H1 (cell line): Measurements from ENCODE around the gene RPL28. TPM values are rescaled to one million over a fixed set of nuclear protein-coding genes. Genes with fewer than 3 reads are reported as not detected.

Source experiments
- CEBPB ChIP-seq: IDR thresholded peaks from 2 replicates; pipeline ENCODE4 v1.6.1; 2012; ENCODE audit warnings: low read depth, low read length
- JUND ChIP-seq: IDR thresholded peaks from 2 replicates; pipeline ENCODE4 v1.6.1; 2011; ENCODE audit warnings: mild to moderate bottlenecking, improper control_type of control experiment, low read length
- MAFK ChIP-seq: IDR thresholded peaks from 2 replicates; pipeline ENCODE4 v1.6.1; 2012; ENCODE audit warnings: low read depth, mild to moderate bottlenecking, improper control_type of control experiment, low read length
- POLR2A ChIP-seq, 2 experiments: IDR thresholded peaks; 1 replicate in 1 of 2; 2 replicates in 1 of 2; pipeline ENCODE4 v1.6.1; 2011; ENCODE audit warnings: low read depth in 2 of 2, low read length in 2 of 2, mild to moderate bottlenecking in 2 of 2; ENCODE audit errors: control extremely low read depth in 1 of 2
- TAF1 ChIP-seq: IDR thresholded peaks from 2 replicates; pipeline ENCODE4 v1.6.1; 2011; ENCODE audit warnings: mild to moderate bottlenecking, low read depth, low read length
- TEAD4 ChIP-seq: IDR thresholded peaks from 2 replicates; pipeline ENCODE4 v1.6.1; 2012; ENCODE audit warnings: low read depth, low read length, inconsistent platforms, mixed read lengths
- YY1 ChIP-seq: IDR thresholded peaks from 2 replicates; pipeline ENCODE4 v1.6.1; 2011; ENCODE audit warnings: low read depth, mild to moderate bottlenecking, low read length
- ZNF274 ChIP-seq: IDR thresholded peaks from 2 replicates; pipeline ENCODE4 v1.7.0; 2012; ENCODE audit warnings: low read length, borderline replicate concordance; ENCODE audit errors: extremely low read depth
- polyA plus RNA-seq, 7 experiments: library from polyadenylated mRNA; depleted of rRNA in 3 of 7; stranded (reverse) in 5 of 7; unstranded in 2 of 7; fragments of >200 nt in 5 of 7; fragments of 200-250 nt in 2 of 7; gene quantifications; 1 replicate in 5 of 7; 2 replicates in 1 of 7; 4 replicates in 1 of 7; pipeline versions ENCODE4 v1.2.1 to v1.2.3, GENCODE V29; 2011 to 2013; ENCODE audit warnings: missing spikeins in 2 of 7, mixed read lengths in 2 of 7
- total RNA-seq: library from RNA; stranded (reverse); fragmentation: NEBNext Ultra II Directional; extraction: Animal tissue kit (Norgen Biotek cat#: 25700); gene quantifications from 2 replicates; pipeline ENCODE4 v1.2.1, GENCODE V29; 2021
- TF ChIP-seq, protein P1 (sequence below): fragments of 300-600 bp; sonication (generic); IDR thresholded peaks from 2 replicates; pipeline ENCODE4 v1.7.1; 2012; ENCODE audit warnings: low read length, moderate library complexity, mild to moderate bottlenecking, inconsistent platforms; ENCODE audit not compliant: insufficient replicate concordance
- TF ChIP-seq, protein P2 (sequence below): IDR thresholded peaks from 2 replicates; pipeline ENCODE4 v1.6.1; 2011; ENCODE audit warnings: low read depth, mild to moderate bottlenecking, low read length; ENCODE audit not compliant: insufficient read depth

RPL28 gene
- total and polyA plus RNA-seq, 2 of the 8 experiments (the other 6 are each of a cell fraction or from before 2014, with no cell fraction given), result 2,123 to 8,402 TPM

DNA sequence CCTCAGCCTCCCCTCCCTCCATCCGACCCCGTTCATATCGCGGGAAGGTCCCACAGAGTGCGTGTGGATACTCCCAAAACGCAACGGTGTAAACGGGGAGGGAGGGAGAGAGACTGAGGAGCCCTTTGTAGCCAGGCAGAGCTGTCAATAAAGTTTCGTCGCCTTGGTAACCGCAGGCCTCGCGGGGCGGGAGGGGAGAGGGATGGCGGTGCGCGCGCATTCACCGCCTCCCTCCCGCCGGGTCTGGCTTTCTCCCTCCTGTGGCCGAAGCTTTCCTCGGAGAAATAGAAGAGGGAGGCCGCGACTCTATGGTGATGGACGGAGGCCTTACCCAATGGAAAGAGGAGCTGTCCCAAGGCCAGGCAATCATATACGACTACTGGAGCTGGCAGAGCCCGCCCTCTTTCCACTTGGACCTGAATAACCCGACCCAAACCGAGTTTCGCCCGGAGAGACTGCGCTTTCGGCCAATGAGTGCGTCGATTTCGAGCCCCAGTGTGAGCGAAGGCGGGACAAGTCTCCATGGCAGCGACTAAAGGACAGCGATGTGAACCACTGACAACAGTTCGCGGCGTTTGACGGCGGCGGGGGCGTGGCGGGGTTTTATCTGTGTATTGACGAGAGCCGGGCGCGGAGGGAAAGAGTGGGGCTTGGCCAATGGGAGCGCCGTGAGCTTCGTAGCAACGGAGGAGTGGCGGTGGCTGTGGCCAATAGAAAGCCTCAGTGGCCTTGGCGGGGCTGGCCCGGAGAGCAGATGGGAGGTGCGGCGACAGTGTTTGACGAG is 46.4 kb upstream of the RPL28 start, which contains the start of gene KMT5C (continued):
- TF ChIP-seq, protein P1, sequence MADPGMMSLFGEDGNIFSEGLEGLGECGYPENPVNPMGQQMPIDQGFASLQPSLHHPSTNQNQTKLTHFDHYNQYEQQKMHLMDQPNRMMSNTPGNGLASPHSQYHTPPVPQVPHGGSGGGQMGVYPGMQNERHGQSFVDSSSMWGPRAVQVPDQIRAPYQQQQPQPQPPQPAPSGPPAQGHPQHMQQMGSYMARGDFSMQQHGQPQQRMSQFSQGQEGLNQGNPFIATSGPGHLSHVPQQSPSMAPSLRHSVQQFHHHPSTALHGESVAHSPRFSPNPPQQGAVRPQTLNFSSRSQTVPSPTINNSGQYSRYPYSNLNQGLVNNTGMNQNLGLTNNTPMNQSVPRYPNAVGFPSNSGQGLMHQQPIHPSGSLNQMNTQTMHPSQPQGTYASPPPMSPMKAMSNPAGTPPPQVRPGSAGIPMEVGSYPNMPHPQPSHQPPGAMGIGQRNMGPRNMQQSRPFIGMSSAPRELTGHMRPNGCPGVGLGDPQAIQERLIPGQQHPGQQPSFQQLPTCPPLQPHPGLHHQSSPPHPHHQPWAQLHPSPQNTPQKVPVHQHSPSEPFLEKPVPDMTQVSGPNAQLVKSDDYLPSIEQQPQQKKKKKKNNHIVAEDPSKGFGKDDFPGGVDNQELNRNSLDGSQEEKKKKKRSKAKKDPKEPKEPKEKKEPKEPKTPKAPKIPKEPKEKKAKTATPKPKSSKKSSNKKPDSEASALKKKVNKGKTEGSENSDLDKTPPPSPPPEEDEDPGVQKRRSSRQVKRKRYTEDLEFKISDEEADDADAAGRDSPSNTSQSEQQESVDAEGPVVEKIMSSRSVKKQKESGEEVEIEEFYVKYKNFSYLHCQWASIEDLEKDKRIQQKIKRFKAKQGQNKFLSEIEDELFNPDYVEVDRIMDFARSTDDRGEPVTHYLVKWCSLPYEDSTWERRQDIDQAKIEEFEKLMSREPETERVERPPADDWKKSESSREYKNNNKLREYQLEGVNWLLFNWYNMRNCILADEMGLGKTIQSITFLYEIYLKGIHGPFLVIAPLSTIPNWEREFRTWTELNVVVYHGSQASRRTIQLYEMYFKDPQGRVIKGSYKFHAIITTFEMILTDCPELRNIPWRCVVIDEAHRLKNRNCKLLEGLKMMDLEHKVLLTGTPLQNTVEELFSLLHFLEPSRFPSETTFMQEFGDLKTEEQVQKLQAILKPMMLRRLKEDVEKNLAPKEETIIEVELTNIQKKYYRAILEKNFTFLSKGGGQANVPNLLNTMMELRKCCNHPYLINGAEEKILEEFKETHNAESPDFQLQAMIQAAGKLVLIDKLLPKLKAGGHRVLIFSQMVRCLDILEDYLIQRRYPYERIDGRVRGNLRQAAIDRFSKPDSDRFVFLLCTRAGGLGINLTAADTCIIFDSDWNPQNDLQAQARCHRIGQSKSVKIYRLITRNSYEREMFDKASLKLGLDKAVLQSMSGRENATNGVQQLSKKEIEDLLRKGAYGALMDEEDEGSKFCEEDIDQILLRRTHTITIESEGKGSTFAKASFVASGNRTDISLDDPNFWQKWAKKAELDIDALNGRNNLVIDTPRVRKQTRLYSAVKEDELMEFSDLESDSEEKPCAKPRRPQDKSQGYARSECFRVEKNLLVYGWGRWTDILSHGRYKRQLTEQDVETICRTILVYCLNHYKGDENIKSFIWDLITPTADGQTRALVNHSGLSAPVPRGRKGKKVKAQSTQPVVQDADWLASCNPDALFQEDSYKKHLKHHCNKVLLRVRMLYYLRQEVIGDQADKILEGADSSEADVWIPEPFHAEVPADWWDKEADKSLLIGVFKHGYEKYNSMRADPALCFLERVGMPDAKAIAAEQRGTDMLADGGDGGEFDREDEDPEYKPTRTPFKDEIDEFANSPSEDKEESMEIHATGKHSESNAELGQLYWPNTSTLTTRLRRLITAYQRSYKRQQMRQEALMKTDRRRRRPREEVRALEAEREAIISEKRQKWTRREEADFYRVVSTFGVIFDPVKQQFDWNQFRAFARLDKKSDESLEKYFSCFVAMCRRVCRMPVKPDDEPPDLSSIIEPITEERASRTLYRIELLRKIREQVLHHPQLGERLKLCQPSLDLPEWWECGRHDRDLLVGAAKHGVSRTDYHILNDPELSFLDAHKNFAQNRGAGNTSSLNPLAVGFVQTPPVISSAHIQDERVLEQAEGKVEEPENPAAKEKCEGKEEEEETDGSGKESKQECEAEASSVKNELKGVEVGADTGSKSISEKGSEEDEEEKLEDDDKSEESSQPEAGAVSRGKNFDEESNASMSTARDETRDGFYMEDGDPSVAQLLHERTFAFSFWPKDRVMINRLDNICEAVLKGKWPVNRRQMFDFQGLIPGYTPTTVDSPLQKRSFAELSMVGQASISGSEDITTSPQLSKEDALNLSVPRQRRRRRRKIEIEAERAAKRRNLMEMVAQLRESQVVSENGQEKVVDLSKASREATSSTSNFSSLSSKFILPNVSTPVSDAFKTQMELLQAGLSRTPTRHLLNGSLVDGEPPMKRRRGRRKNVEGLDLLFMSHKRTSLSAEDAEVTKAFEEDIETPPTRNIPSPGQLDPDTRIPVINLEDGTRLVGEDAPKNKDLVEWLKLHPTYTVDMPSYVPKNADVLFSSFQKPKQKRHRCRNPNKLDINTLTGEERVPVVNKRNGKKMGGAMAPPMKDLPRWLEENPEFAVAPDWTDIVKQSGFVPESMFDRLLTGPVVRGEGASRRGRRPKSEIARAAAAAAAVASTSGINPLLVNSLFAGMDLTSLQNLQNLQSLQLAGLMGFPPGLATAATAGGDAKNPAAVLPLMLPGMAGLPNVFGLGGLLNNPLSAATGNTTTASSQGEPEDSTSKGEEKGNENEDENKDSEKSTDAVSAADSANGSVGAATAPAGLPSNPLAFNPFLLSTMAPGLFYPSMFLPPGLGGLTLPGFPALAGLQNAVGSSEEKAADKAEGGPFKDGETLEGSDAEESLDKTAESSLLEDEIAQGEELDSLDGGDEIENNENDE, result no peak
- TF ChIP-seq MAFK (no peak), CEBPB (no peak), JUND (no peak), ZNF274 (no peak), TEAD4 (no peak), POLR2A (IDR thresholded peaks at IDR 0.05; ENCODE audit: control extremely low read depth in 1 of 2, low read depth in 2 of 2, low read length in 2 of 2) (no peak; a peak in 1 of 3 replicates), YY1 (no peak), TAF1 (peak; percentile 83)
- TF ChIP-seq, protein P2, sequence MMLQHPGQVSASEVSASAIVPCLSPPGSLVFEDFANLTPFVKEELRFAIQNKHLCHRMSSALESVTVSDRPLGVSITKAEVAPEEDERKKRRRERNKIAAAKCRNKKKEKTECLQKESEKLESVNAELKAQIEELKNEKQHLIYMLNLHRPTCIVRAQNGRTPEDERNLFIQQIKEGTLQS, result no peak
- TF ChIP-seq, all 59 proteins: peak for 15
